ENCODE data around the gene TDRKH. TPM values are rescaled to one million over a fixed set of nuclear protein-coding genes. Genes with fewer than 3 reads are reported as not detected.

TDRKH gene
- total and polyA plus RNA-seq, 2 of the 13 experiments (the other 11 are each of a cell fraction or from before 2014, with no cell fraction given): 3.9 to 5.4 TPM

DNA sequence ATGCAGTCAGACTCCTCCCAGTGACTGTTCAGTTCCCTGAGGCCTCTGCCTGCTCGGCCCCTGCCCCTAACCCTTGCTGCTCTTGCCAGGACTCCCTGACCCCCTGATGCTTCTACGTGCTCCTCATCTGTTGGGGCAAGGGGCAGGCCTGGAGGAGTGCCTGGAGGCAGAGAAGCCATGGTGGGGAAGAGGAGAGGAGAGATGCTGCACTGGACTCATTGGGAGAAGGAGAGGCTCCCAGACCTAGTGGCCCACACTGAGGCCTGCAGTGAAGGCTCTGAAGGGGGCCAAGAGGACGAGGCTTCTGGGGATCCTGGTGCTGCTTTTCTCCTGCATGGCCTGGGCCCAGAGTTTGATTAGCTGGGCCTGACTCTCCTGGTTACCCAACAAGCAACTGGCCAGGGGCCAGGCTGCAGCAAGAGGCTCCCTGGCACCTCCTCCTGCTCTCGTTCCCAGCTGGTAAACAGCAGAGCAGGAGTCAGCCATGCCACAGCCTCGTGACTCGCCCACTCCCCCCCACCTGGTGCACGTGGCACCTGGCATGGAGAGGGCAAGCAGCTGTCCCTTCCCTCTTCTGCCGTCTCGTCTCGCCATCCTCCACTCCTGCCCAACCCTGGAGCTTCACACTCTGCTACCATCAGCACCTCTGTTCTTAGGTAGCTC lies 42.1 kb upstream of the TDRKH start:
- BruUV-seq (replicated peaks): no TSS peak
- Histone ChIP-seq H3K4me1 (ENCODE audit: insufficient read depth, low read length) (peaks cover 73% of the 10 kb centered on the region), H3K36me3 (replicated peaks in 1 of 2; ENCODE audit: control insufficient read depth in 1 of 2, insufficient read depth in 2 of 2, low read length in 2 of 2) (no peaks in the 10 kb centered on the region), H3K9ac (ENCODE audit: insufficient read depth, low read depth, low read length) (peak overlapping the region; percentile 74), H3K4me3 (replicated peaks in 1 of 3; ENCODE audit: insufficient read depth in 1 of 3, low read depth in 2 of 3, low read length in 3 of 3) (peak overlapping the region; percentile 45 to 83 (median 60); a peak in 5 of 6 replicates), H3K9me3 (ENCODE audit: low read length) (no peaks in the 10 kb centered on the region), H4K20me1 (ENCODE audit: insufficient read depth, low read length) (no peaks in the 10 kb centered on the region), H3K4me2 (ENCODE audit: low read depth, low read length) (peak overlapping the region; percentile 100), H3K27me3 (ENCODE audit: control insufficient read depth in 1 of 2, insufficient read depth in 2 of 2, low read length in 2 of 2) (no peaks in the 10 kb centered on the region; a peak in 2 of 5 replicates), H3K79me2 (ENCODE audit: insufficient read depth, low read length) (no peaks in the 10 kb centered on the region), H2AFZ (ENCODE audit: low read length) (no peak overlapping the region), H3K27ac (ENCODE audit: extremely low read length, insufficient read depth, low read length) (peak overlapping the region; percentile 51)
- in situ Hi-C loops (cut with HindIII; ENCODE audit: extremely low pct_ligation_motif_present, low pct_unique_long_range_greater_than_20kb) (loop anchor here (10.0 kb wide), 2 partner anchors 118 to 238 kb away; partner anchors contain the start of gene CELF3), intact Hi-C loops (cut with micrococcal nuclease; ENCODE audit: unreplicated experiment) (loop anchor here (5.0 to 10.0 kb wide), 4 partner anchors 40 to 388 kb away; partner anchors contain the start of genes MRPL9, TDRKH and TUFT1)
- ChIA-PET CTCF (ENCODE audit: low intra/inter-chr PET ratio, low total read pairs) (no interaction called here), POLR2A (interaction anchor here (0.9 to 1.6 kb wide), 5 partner anchors 9 to 69 kb away, joined by 3 to 5 read pairs (median 3); partner anchors contain the start of genes MRPL9 and TDRKH)
- ATAC-seq: peak; percentile 36
- FAIRE-seq: peak; percentile 34
- peak; percentile 70 for DNase-seq (ENCODE audit: low spot score)
- WGBS (ENCODE audit: low lambda C conversion rate): 0% methylated on average over 6 of the region's 10 CpGs
- TF ChIP-seq SOX6 (IDR thresholded peaks at IDR 0.05) (no peak), SOX6 (CRISPR knock-in tag; IDR thresholded peaks at IDR 0.05) (0 out of 2 replicates have a peak, but pooled peaks have one; percentile 19), MAZ (IDR thresholded peaks at IDR 0.05; ENCODE audit: borderline replicate concordance, low read depth, low read length) (no peak), MAZ (CRISPR knock-in tag; IDR thresholded peaks at IDR 0.05; ENCODE audit: low read depth) (peak; percentile 58; the same call in 1 of the 2 replicates), ZNF10 (CRISPR knock-in tag; IDR thresholded peaks at IDR 0.05; ENCODE audit: borderline replicate concordance, low read depth) (no peak), KDM5B (CRISPR knock-in tag; IDR thresholded peaks at IDR 0.05; ENCODE audit: borderline replicate concordance) (peak; percentile 64; the same call in 1 of the 2 replicates), ZSCAN9 (CRISPR knock-in tag; IDR thresholded peaks at IDR 0.05; ENCODE audit: borderline replicate concordance) (no peak), FOXJ3 (CRISPR knock-in tag; IDR thresholded peaks at IDR 0.05; ENCODE audit: borderline replicate concordance) (no peak), ZNF138 (CRISPR knock-in tag; IDR thresholded peaks at IDR 0.05; ENCODE audit: low read depth) (no peak), SP1 (IDR thresholded peaks at IDR 0.05) (no peak), SP1 (CRISPR knock-in tag; IDR thresholded peaks at IDR 0.05) (peak; percentile 25; the same call in 1 of the 2 replicates), ZNF224 (CRISPR knock-in tag; IDR thresholded peaks at IDR 0.05) (no peak), ARNTL (CRISPR knock-in tag; IDR thresholded peaks at IDR 0.05) (peak; percentile 99), NFE2 (CRISPR knock-in tag; IDR thresholded peaks at IDR 0.05) (no peak), CBX5 (CRISPR knock-in tag; IDR thresholded peaks at IDR 0.05; ENCODE audit: borderline replicate concordance) (0 out of 2 replicates have a peak, but pooled peaks have one; percentile 27), NFKBIZ (CRISPR knock-in tag; IDR thresholded peaks at IDR 0.05) (peak; percentile 53; the same call in 1 of the 2 replicates), PHF8 (CRISPR knock-in tag; IDR thresholded peaks at IDR 0.05) (peak; percentile 40), BHLHE40 (IDR thresholded peaks at IDR 0.05; ENCODE audit: low read length) (peak; percentile 82), FOXP1 (IDR thresholded peaks at IDR 0.05) (no peak), FOXP1 (CRISPR knock-in tag; IDR thresholded peaks at IDR 0.05) (peak; percentile 69), SRF (IDR thresholded peaks at IDR 0.05; ENCODE audit: low read depth, low read length) (peak; percentile 36; the same call in 1 of the 2 replicates), ZFX (CRISPR knock-in tag; IDR thresholded peaks at IDR 0.05; ENCODE audit: low read depth) (peak; percentile 79), DNMT3B (CRISPR knock-in tag; conservative IDR thresholded peaks at IDR 0.05) (0 out of 2 replicates have a peak, but pooled peaks have one; percentile 35), CHD4 (IDR thresholded peaks at IDR 0.05; ENCODE audit: borderline replicate concordance, low read length) (no peak), NCOA2 (CRISPR knock-in tag; IDR thresholded peaks at IDR 0.05) (peak; percentile 74), PLRG1 (conservative IDR thresholded peaks at IDR 0.05) (no peak), ZNF543 (CRISPR knock-in tag; IDR thresholded peaks at IDR 0.05) (no peak)
- TF ChIP-seq, protein P1, sequence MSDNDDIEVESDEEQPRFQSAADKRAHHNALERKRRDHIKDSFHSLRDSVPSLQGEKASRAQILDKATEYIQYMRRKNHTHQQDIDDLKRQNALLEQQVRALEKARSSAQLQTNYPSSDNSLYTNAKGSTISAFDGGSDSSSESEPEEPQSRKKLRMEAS (IDR thresholded peaks at IDR 0.05): peak; percentile 94
- TF ChIP-seq, protein P2, sequence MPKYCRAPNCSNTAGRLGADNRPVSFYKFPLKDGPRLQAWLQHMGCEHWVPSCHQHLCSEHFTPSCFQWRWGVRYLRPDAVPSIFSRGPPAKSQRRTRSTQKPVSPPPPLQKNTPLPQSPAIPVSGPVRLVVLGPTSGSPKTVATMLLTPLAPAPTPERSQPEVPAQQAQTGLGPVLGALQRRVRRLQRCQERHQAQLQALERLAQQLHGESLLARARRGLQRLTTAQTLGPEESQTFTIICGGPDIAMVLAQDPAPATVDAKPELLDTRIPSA (CRISPR knock-in tag; IDR thresholded peaks at IDR 0.05; ENCODE audit: borderline replicate concordance): no peak
